ENCODE results near the gene RUFY4. TPM values are rescaled to one million over a fixed set of nuclear protein-coding genes. Genes with fewer than 3 reads are reported as not detected.
"Not testable (repeated sequence)": the region's sequence is repeated elsewhere in the genome, so short reads cannot be mapped to it uniquely, and the experiment has no call there.

RUFY4 gene
- total and polyA plus RNA-seq, 2 donors (not counting 1 experiment from before 2014, with no cell fraction given) = not detected

DNA sequence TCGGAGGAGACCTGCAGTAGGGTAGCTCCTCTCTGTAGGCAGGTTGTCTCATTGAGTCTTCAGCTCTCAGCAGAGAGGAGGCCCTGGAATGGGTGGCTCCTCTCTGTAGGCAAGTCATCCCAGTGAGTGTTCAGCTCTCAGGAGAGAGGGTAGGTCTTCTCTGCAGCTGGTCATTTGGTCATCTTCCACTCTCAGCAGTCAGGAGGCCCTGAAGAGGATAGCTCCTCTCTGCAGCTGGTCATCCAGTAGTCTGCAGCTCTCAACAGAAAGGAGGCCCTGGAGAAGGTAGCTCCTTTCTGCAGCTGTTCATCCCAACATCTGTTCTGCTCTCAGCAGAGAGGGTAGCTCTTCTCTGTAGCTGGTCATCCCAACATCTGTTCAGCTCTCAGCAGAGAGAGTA lies 26.0 kb upstream of the RUFY4 start:
- Histone ChIP-seq H3K4me3 (replicated peaks in 1 of 4; ENCODE audit: control extremely low read depth in 1 of 4, insufficient read depth in 1 of 4, low read depth in 3 of 4, low read length in 4 of 4) (no peak overlapping the region), H3K27me3 (ENCODE audit: control insufficient read depth, insufficient read depth, low read length) (peaks cover 14% of the 10 kb centered on the region), H3K36me3 (ENCODE audit: control insufficient read depth, insufficient read depth, low read length) (no peaks in the 10 kb centered on the region), H3K4me2 (ENCODE audit: extremely low read depth, insufficient read depth, low read length) (no peak overlapping the region), H3K27ac (ENCODE audit: insufficient read depth, low read length) (no peak overlapping the region), H4K20me1 (ENCODE audit: control insufficient read depth, extremely low read depth, insufficient read depth, low read length) (no peaks in the 10 kb centered on the region), H3K9me3 (ENCODE audit: control insufficient read depth, insufficient read depth, low read depth, low read length) (no peaks in the 10 kb centered on the region), H3K9ac (ENCODE audit: insufficient read depth, low read length) (no peak overlapping the region), H3K4me1 (ENCODE audit: control insufficient read depth, extremely low read depth, insufficient read depth, low read length) (no peaks in the 10 kb centered on the region), H3K79me2 (ENCODE audit: control insufficient read depth, insufficient read depth, low read length) (no peaks in the 10 kb centered on the region), H2AFZ (ENCODE audit: low read length) (no peak overlapping the region)
- TF ChIP-seq, protein P1, sequence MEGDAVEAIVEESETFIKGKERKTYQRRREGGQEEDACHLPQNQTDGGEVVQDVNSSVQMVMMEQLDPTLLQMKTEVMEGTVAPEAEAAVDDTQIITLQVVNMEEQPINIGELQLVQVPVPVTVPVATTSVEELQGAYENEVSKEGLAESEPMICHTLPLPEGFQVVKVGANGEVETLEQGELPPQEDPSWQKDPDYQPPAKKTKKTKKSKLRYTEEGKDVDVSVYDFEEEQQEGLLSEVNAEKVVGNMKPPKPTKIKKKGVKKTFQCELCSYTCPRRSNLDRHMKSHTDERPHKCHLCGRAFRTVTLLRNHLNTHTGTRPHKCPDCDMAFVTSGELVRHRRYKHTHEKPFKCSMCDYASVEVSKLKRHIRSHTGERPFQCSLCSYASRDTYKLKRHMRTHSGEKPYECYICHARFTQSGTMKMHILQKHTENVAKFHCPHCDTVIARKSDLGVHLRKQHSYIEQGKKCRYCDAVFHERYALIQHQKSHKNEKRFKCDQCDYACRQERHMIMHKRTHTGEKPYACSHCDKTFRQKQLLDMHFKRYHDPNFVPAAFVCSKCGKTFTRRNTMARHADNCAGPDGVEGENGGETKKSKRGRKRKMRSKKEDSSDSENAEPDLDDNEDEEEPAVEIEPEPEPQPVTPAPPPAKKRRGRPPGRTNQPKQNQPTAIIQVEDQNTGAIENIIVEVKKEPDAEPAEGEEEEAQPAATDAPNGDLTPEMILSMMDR (conservative IDR thresholded peaks at IDR 0.05 in 1 of 2, IDR thresholded peaks at IDR 0.05 in 1 of 2; ENCODE audit: low read depth in 1 of 2, low read length in 2 of 2) = no peak
- TF ChIP-seq EZH2 (IDR thresholded peaks at IDR 0.05; ENCODE audit: low read length, missing control alignments) = no peak
- no peak for DNase-seq (ENCODE audit: low read depth in 2 of 2)

DNA sequence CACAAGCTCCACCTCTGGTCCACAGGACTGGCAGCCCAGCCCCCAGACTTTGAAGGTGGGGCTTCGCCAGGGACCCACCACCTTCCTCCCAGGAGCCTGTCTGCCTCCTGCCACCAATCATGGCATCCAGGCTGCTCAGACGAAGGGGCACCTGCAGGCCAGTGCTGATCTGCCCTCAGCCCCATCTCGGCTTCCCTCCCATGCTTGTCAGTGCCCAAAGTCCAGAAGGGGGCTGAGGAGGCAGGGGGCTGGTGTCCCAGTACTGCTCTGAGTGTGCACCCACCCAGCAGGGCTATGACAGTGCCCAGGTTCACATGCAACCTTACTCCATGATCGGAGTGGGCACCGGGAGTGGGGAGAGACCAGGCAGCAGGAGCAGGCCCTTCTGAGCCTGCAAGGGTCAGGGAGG lies 25.3 kb upstream of the RUFY4 start:
- Histone ChIP-seq H3K36me3 (ENCODE audit: control insufficient read depth, insufficient read depth, low read length) (no peaks in the 10 kb centered on the region), H3K27me3 (ENCODE audit: control insufficient read depth, insufficient read depth, low read length) (peaks cover 14% of the 10 kb centered on the region), H3K4me2 (ENCODE audit: extremely low read depth, insufficient read depth, low read length) (no peak overlapping the region), H3K9ac (ENCODE audit: insufficient read depth, low read length) (no peak overlapping the region), H2AFZ (ENCODE audit: low read length) (no peak overlapping the region), H3K9me3 (ENCODE audit: control insufficient read depth, insufficient read depth, low read depth, low read length) (no peaks in the 10 kb centered on the region), H3K4me1 (ENCODE audit: control insufficient read depth, extremely low read depth, insufficient read depth, low read length) (no peaks in the 10 kb centered on the region), H4K20me1 (ENCODE audit: control insufficient read depth, extremely low read depth, insufficient read depth, low read length) (no peaks in the 10 kb centered on the region), H3K27ac (ENCODE audit: insufficient read depth, low read length) (no peak overlapping the region), H3K79me2 (ENCODE audit: control insufficient read depth, insufficient read depth, low read length) (no peaks in the 10 kb centered on the region), H3K4me3 (replicated peaks in 1 of 4; ENCODE audit: control extremely low read depth in 1 of 4, insufficient read depth in 1 of 4, low read depth in 3 of 4, low read length in 4 of 4) (no peak overlapping the region)
- no peak for TF ChIP-seq EZH2 (IDR thresholded peaks at IDR 0.05; ENCODE audit: low read length, missing control alignments)
- no peak for DNase-seq (ENCODE audit: low read depth in 2 of 2)

DNA sequence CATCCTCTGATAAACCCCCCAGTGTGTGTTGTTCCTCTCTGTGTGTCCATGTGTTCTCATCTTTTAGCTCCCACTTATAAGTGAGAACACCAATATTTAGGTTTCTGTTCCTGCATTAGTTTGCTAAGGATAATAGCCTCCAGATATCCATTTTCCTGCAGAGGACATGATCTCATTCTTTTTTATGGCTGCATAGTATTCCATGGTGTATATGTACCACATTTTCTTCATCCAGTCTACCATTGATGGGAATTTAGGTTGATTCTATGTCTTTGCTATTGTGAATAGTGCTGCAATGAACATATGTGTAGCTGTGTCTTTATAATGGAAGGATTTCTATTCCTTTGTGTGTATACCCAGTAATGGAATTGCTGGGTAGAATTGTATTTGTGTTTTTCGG lies 24.5 kb upstream of the RUFY4 start:
- H3K4me1 ChIP-seq (ENCODE audit: control insufficient read depth, extremely low read depth, insufficient read depth, low read length); DNase-seq (ENCODE audit: low read depth in 2 of 2); H4K20me1 ChIP-seq (ENCODE audit: control insufficient read depth, extremely low read depth, insufficient read depth, low read length); H3K36me3 ChIP-seq (ENCODE audit: control insufficient read depth, insufficient read depth, low read length); H3K4me2 ChIP-seq (ENCODE audit: extremely low read depth, insufficient read depth, low read length); H3K9ac ChIP-seq (ENCODE audit: insufficient read depth, low read length); H2AFZ ChIP-seq (ENCODE audit: low read length); H3K4me3 ChIP-seq (replicated peaks in 1 of 4; ENCODE audit: control extremely low read depth in 1 of 4, insufficient read depth in 1 of 4, low read depth in 3 of 4, low read length in 4 of 4); H3K79me2 ChIP-seq (ENCODE audit: control insufficient read depth, insufficient read depth, low read length); H3K27ac ChIP-seq (ENCODE audit: insufficient read depth, low read length); H3K9me3 ChIP-seq (ENCODE audit: control insufficient read depth, insufficient read depth, low read depth, low read length): not testable (repeated sequence)
- peaks cover 19% of the 10 kb centered on the region for H3K27me3 ChIP-seq (ENCODE audit: control insufficient read depth, insufficient read depth, low read length)

DNA sequence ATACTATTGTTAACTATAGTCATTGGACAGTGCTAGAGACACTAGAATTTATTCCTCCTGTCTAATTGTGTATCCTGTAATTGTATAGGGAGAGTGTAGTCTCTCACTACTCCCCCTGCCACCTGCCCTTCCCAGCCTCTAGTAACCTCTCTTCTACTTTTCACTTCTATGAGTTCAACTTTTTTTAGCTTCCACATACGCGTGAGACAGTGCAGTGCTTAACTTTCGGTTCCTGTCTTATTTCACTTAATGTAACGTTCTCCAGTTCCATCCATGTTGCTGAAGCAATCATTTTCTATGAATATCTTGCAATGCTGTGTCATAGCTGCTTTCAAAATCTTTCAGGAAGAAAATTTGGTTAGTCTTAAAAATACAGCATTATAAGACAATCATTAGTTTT lies 22.8 kb upstream of the RUFY4 start:
- H3K9ac ChIP-seq (ENCODE audit: insufficient read depth, low read length) = no peak overlapping the region
- TF ChIP-seq, protein P1 (conservative IDR thresholded peaks at IDR 0.05 in 1 of 2, IDR thresholded peaks at IDR 0.05 in 1 of 2; ENCODE audit: low read depth in 1 of 2, low read length in 2 of 2) = no peak
- no peak for TF ChIP-seq EZH2 (IDR thresholded peaks at IDR 0.05; ENCODE audit: low read length, missing control alignments)
- no peaks in the 10 kb centered on the region for H3K79me2 ChIP-seq (ENCODE audit: control insufficient read depth, insufficient read depth, low read length)
- H3K27ac ChIP-seq (ENCODE audit: insufficient read depth, low read length) = no peak overlapping the region
- no peaks in the 10 kb centered on the region for H3K4me1 ChIP-seq (ENCODE audit: control insufficient read depth, extremely low read depth, insufficient read depth, low read length)
- H3K36me3 ChIP-seq (ENCODE audit: control insufficient read depth, insufficient read depth, low read length) = no peaks in the 10 kb centered on the region
- peak in 1 of 2 donors; percentile 19 for DNase-seq (ENCODE audit: low read depth in 2 of 2)
- H3K9me3 ChIP-seq (ENCODE audit: control insufficient read depth, insufficient read depth, low read depth, low read length) = no peaks in the 10 kb centered on the region
- H3K27me3 ChIP-seq (ENCODE audit: control insufficient read depth, insufficient read depth, low read length) = peaks cover 21% of the 10 kb centered on the region
- no peak overlapping the region for H3K4me2 ChIP-seq (ENCODE audit: extremely low read depth, insufficient read depth, low read length)
- H2AFZ ChIP-seq (ENCODE audit: low read length) = no peak overlapping the region
- H4K20me1 ChIP-seq (ENCODE audit: control insufficient read depth, extremely low read depth, insufficient read depth, low read length) = no peaks in the 10 kb centered on the region
- no peak overlapping the region for H3K4me3 ChIP-seq (replicated peaks in 1 of 4; ENCODE audit: control extremely low read depth in 1 of 4, insufficient read depth in 1 of 4, low read depth in 3 of 4, low read length in 4 of 4)
